BLaER1 treated with 17β-estradiol and CSF1 and Interleukin-3, amounts not matched to agents 10 nM and 100 nM (cell line): ENCODE data around the gene TBC1D20.

Experiments
- H3K27ac ChIP-seq, 11 experiments: shearing (Covaris generic); formaldehyde crosslinking; 2 replicates each; pipeline ENCODE4 v1.8.1; 2022
- H3K27me3 ChIP-seq, 11 experiments: shearing (Covaris generic); formaldehyde crosslinking; 2 replicates each; pipeline ENCODE4 v1.8.1; 2022
- H3K36me3 ChIP-seq, 11 experiments: shearing (Covaris generic); formaldehyde crosslinking; 2 replicates each; pipeline ENCODE4 v1.8.1; 2022
- H3K4me1 ChIP-seq, 10 experiments: shearing (Covaris generic); formaldehyde crosslinking; 2 replicates each; pipeline ENCODE4 v1.8.1; 2022
- H3K4me2 ChIP-seq, 11 experiments: shearing (Covaris generic); formaldehyde crosslinking; 2 replicates each; pipeline ENCODE4 v1.8.1; 2022
- H3K4me3 ChIP-seq, 10 experiments: shearing (Covaris generic); formaldehyde crosslinking; 2 replicates each; pipeline ENCODE4 v1.8.1; 2022
- H3K9ac ChIP-seq, 11 experiments: shearing (Covaris generic); formaldehyde crosslinking; 2 replicates each; pipeline ENCODE4 v1.8.1; 2022
- H3K9me3 ChIP-seq, 11 experiments: shearing (Covaris generic); formaldehyde crosslinking; replicated peaks in 1 of 11; 2 replicates each; pipeline ENCODE4 v1.8.1; 2022
- H4K20me1 ChIP-seq, 11 experiments: shearing (Covaris generic); formaldehyde crosslinking; 2 replicates each; pipeline ENCODE4 v1.8.1; 2022
- Cebpa-rat ChIP-seq, 11 experiments: shearing (Covaris generic); IDR thresholded peaks; 2 replicates each; pipeline ENCODE4 v1.8.1; 2022

Gene TBC1D20

DNA sequence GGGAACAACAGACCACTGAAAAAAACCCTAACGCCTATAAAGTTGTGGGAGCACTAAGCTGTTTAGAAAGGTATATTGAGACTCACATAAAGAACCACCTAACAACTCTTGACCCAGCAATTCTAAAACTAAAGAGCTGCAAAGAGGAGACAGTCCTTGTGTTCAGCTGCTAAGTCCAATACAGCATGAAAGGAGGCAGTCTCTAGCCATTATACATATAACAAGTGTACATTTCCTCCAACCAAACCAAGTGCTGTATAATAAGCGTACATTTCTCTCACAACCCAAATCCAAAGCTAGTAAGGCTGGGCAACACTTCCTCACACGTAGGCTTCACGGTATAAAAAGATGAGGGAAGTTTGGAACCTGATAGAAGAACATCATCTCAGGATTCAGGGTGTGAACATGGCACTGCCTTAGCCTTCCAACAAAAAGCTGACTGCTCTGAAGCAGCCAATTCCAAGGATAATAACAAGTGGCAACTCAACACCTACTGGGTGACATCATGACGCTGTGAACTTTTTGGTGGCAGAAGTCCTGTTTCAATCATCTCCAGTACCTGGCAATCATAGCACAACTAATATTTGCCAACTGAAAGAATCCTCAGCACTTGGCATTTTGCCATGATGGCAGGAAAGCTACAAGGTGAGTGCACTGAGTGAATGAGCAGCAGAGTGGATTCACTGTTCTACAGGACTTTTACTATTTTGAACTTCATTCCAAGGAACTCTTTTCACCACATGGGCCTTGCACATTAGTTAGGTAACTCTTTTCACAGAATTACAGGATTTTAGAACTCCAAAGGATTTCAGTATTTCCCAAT lies 16.6 kb downstream of the TBC1D20 start:
- H3K27me3 ChIP-seq, result no peaks in the 10 kb centered on the region
- H3K27ac ChIP-seq, result no peak overlapping the region
- peaks cover 75 to 89% (median 80%) of the 10 kb centered on the region in 11 experiments for H3K36me3 ChIP-seq
- H3K4me2 ChIP-seq, result no peak overlapping the region
- TF ChIP-seq Cebpa-rat (IDR thresholded peaks at IDR 0.05), result no peak
- no peak overlapping the region for H3K4me3 ChIP-seq
- H4K20me1 ChIP-seq, result peaks cover 60 to 98% (median 81%) of the 10 kb centered on the region in 11 experiments
- no peak overlapping the region for H3K9ac ChIP-seq
- H3K4me1 ChIP-seq, result peaks cover under 1 to 15% (median 7%) of the 10 kb centered on the region in 10 experiments; a peak in 17 of 20 replicates
- no peaks in the 10 kb centered on the region for H3K9me3 ChIP-seq

- no peak overlapping the region for H3K9ac ChIP-seq
- H3K4me1 ChIP-seq, result peaks cover 9 to 23% (median 15%) of the 10 kb centered on the region in 10 experiments
- H4K20me1 ChIP-seq, result peaks cover 55 to 98% (median 74%) of the 10 kb centered on the region in 11 experiments; a peak in 21 of 22 replicates
- no peaks in the 10 kb centered on the region for H3K9me3 ChIP-seq
- no peaks in the 10 kb centered on the region for H3K27me3 ChIP-seq
- no peak overlapping the region for H3K4me2 ChIP-seq
- no peak overlapping the region for H3K4me3 ChIP-seq
- H3K27ac ChIP-seq, result no peak overlapping the region; a peak in 1 of 22 replicates
- TF ChIP-seq Cebpa-rat (IDR thresholded peaks at IDR 0.05), result no peak
- H3K36me3 ChIP-seq, result peaks cover 81 to 90% (median 85%) of the 10 kb centered on the region in 11 experiments
Measured at GRCh38 chr20:444862-445426, 17.4 kb downstream of the TBC1D20 start.

GRCh38 chr20:444117-444516 lies 18.2 kb downstream of the TBC1D20 start:
- no peak for TF ChIP-seq Cebpa-rat (IDR thresholded peaks at IDR 0.05)
- Histone ChIP-seq H3K36me3 (peaks cover 85 to 95% (median 91%) of the 10 kb centered on the region in 11 experiments), H3K27me3 (no peaks in the 10 kb centered on the region)

DNA sequence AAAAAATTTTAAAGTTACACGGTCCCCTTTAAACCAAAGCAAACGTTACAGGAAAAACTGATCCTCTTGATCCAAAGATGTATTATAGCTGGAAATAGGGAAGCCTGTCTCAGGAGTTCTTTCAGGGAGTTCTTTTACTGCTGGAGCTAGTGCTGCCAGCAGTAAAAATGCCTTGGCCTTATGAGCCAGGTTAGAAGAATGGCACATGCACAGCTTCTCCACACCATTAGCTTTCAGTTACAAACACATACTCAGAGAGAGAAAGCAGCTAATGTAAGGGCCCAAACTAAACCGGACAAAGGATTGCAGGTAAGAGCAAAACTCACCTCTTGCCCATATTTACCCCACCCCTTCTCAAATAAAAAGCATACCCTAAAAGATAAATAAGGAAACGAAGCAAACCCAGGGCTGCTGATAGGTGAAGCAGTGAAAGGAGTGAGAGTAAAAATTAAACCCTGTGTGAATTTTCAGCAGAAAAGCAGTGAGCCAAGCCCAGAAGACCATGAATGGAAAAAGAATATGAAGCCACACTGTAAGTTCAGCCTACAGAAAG lies 19.0 kb downstream of the TBC1D20 start:
- peaks cover 48 to 97% (median 69%) of the 10 kb centered on the region in 11 experiments; a peak in 21 of 22 replicates for H4K20me1 ChIP-seq
- no peaks in the 10 kb centered on the region for H3K27me3 ChIP-seq
- no peak overlapping the region for H3K27ac ChIP-seq
- TF ChIP-seq Cebpa-rat (IDR thresholded peaks at IDR 0.05), result no peak
- peaks cover 84 to 91% (median 89%) of the 10 kb centered on the region in 11 experiments for H3K36me3 ChIP-seq
- H3K9ac ChIP-seq, result peak overlapping the region in 1 of 11 experiments; percentile 14; a peak in 1 of 22 replicates
- H3K4me3 ChIP-seq, result no peak overlapping the region
- H3K4me1 ChIP-seq, result peaks cover 25 to 40% (median 32%) of the 10 kb centered on the region in 10 experiments
- H3K9me3 ChIP-seq, result no peaks in the 10 kb centered on the region
- no peak overlapping the region for H3K4me2 ChIP-seq

More at GRCh38 chr20:444117-444516, 18.2 kb downstream of the TBC1D20 start:
- H3K27ac ChIP-seq, result no peak overlapping the region; a peak in 1 of 22 replicates
- no peak overlapping the region for H3K4me3 ChIP-seq
- H3K4me1 ChIP-seq, result peaks cover 17 to 32% (median 23%) of the 10 kb centered on the region in 10 experiments
- no peak overlapping the region for H3K4me2 ChIP-seq
- no peaks in the 10 kb centered on the region for H3K9me3 ChIP-seq
- peaks cover 53 to 98% (median 68%) of the 10 kb centered on the region in 11 experiments; a peak in 21 of 22 replicates for H4K20me1 ChIP-seq
- H3K9ac ChIP-seq, result peak overlapping the region in 1 of 11 experiments; percentile 17; a peak in 1 of 22 replicates

DNA sequence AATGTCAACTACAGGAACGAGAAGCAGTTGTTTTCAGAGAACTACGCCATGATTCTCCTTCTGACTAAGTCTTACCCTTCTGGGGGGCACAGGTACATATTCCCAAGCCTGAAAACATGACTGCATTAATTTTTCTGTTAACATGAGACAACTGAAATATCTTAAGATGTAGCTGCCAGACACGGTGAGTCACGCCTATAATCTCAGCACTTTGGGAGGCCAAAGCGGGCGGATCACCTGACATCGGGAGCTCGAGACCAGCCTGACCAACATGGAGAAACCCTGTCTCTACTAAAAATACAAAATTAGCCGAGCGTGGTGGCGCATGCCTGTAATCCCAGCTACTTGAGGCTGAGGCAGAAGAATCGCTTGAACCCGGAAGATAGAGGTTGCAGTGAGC lies 21.7 kb downstream of the TBC1D20 start:
- no peak for TF ChIP-seq Cebpa-rat (IDR thresholded peaks at IDR 0.05)
- Histone ChIP-seq H3K9ac (peak overlapping the region in 1 of 11 experiments; percentile 82; a peak in 1 of 22 replicates), H3K27me3 (no peaks in the 10 kb centered on the region), H3K4me1 (peaks cover 38 to 62% (median 53%) of the 10 kb centered on the region in 10 experiments), H4K20me1 (peaks cover 29 to 95% (median 52%) of the 10 kb centered on the region in 11 experiments; a peak in 20 of 22 replicates), H3K36me3 (peaks cover 79 to 90% (median 85%) of the 10 kb centered on the region in 11 experiments), H3K27ac (peak overlapping the region in 5 of 11 experiments; percentile 82 to 90 (median 84); a peak in 5 of 22 replicates), H3K4me3 (no peak overlapping the region), H3K9me3 (no peaks in the 10 kb centered on the region), H3K4me2 (peak overlapping the region in 10 of 11 experiments; percentile 85 to 99 (median 96); a peak in 17 of 22 replicates)

GRCh38 chr20:440148-440547 lies 22.2 kb downstream of the TBC1D20 start:
- Histone ChIP-seq H3K27ac (peak overlapping the region in 6 of 11 experiments; percentile 82 to 90 (median 84); a peak in 9 of 22 replicates), H3K27me3 (no peaks in the 10 kb centered on the region), H3K36me3 (peaks cover 79 to 90% (median 85%) of the 10 kb centered on the region in 11 experiments), H3K4me1 (peaks cover 38 to 67% (median 57%) of the 10 kb centered on the region in 10 experiments), H3K4me2 (peak overlapping the region; percentile 81 to 99 (median 95)), H3K9me3 (no peaks in the 10 kb centered on the region), H4K20me1 (peaks cover 29 to 95% (median 52%) of the 10 kb centered on the region in 11 experiments; a peak in 20 of 22 replicates), H3K9ac (peak overlapping the region in 2 of 11 experiments; percentile 26 to 82; a peak in 3 of 22 replicates), H3K4me3 (peak overlapping the region in 1 of 10 experiments; percentile 47; a peak in 1 of 20 replicates)
- TF ChIP-seq Cebpa-rat (IDR thresholded peaks at IDR 0.05), result no peak

DNA sequence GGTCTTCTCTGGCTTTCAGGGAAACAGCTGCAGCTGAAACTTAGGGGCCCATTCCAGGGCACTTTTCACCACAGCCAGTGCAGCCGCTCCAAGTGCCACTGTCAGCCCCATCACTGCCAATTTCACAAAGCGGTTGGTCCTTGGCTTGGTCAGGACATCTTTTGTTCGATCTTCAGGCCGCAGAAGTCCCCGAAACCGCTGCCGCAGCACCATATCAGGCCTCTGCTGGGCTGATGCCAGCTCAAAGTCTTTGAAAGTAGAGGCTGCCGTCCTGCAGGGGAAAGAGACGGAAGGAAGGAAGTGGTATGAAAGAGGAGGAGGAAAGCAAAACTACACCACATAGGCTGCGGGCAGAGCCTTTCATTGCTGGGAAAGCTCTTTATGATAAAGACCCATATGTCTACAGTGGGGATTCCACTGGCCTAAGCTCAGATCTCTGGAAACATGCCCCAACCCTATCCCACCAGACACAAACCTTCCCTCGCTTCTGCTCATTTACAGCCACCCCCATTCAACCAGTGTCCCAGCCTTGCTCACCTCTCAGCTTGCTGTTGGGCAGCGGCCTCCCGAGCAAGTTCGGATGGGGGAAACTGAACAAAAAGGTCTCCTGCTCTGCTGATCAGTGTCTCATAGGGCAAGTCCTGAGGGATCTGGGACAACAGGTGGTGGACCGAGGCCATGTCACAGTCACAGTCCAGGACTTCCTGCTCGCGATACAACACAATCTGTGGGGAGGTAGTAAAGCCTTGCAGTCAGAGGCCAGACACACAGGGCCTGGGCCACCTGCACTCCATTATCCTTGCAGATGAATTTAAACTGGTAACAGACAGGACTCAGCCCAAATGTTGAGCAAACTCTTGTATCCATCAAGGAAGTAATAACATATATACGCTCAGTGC lies 23.5 kb downstream of the TBC1D20 start:
- Histone ChIP-seq H3K9ac (peak overlapping the region in 10 of 11 experiments; percentile 11 to 82 (median 70); a peak in 18 of 22 replicates), H3K4me3 (peak overlapping the region in 9 of 10 experiments; percentile 17 to 55 (median 47); a peak in 17 of 20 replicates), H4K20me1 (peaks cover 29 to 95% (median 52%) of the 10 kb centered on the region in 11 experiments; a peak in 20 of 22 replicates), H3K27me3 (no peaks in the 10 kb centered on the region), H3K4me1 (peaks cover 48 to 79% (median 70%) of the 10 kb centered on the region in 10 experiments), H3K4me2 (peak overlapping the region; percentile 81 to 99 (median 95)), H3K36me3 (peaks cover 73 to 85% (median 81%) of the 10 kb centered on the region in 11 experiments), H3K27ac (peak overlapping the region in 10 of 11 experiments; percentile 32 to 90 (median 82); a peak in 20 of 22 replicates), H3K9me3 (no peaks in the 10 kb centered on the region)
- peak in 1 of 11 experiments; percentile 2; a peak in 1 of 22 replicates for TF ChIP-seq Cebpa-rat (IDR thresholded peaks at IDR 0.05)
